ENCODE results near the gene MPG. TPM values are rescaled to one million over a fixed set of nuclear protein-coding genes. Genes with fewer than 3 reads are reported as not detected.
A peak's percentile ranks its signal among the peaks of the same experiment; 100 is the strongest.

MPG gene
- total RNA-seq, 1 donor from 2014 or later = 46.5 TPM

DNA sequence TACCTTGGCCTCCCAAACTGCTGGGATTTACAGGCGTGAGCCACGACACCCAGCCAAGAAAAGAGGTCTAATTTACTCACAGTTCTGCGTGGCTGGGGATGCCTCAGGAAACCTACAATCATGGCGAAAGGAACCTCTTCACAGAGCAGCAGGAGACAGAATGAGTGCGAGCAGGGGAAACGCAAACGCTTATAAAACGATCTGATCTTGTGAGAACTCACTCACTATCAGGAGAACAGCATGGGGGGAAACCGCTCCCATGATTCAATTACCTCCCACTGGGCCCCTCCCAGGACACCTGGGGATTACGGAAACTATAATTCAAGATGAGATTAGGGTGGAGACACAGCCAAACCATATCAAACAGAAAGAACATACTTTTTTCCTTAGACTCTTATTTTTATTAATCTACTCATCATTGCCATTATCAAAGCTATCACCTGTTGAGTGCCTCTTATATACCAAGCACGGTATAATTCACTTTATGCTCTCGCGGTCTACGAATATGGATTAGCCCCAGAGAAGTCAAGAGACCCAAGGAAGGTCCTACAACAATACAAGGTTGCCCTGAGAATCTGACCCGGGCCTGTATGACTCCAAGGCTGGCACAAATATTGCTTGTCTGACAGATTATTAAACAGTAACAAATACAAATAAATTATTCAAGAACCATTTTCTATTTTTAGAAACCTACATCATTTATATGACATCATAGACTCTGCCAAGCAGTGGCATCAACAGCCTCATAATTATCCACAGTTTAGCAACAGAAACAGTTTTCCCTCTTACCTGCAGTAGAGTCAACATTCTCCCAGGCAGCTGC lies 27.0 kb upstream of the MPG start:
- ATAC-seq = no peak

DNA sequence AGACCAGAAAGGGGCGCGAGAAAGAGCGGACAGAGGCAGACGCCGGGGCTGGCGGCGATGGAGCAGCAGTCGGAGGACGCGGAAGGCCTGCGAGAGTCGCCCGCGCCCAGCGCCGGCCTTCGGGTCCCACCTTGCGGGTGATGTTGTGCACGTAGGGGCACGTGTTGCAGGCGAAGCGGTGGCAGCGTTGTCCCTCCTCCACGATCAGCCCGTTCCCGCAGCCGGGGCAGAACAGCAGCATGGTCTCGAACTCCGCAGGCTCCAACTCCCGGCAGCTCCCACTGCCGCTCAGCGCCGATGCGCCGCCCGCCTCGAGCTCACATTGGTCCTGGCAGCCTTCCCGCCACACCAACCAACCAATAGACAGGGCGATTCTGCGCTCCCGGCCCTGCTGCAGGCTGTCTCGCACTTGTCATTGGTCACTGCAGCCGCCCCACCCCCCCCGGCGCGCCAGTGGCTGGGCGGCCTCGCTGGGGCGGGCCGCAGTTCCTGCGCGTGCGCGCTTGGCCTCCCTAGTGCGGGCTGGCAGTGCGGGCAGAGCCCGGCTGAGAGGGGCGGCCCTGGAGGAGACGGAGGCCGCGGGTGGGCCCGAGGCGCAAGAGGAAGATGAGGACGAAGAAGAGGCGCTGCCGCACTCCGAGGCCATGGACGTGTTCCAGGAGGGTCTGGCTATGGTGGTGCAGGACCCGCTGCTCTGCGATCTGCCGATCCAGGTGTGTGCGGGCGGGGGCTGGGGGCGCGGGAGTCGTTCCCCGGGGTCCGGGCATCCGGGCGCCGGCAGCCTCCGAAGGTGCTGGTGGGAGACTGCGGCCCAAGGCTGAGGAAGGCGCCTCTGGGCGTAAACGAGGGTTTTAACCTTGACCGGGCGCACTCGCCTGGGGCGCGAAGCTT lies 24.4 kb upstream of the MPG start, which contains the start of the genes POLR3K and SNRNP25:
POLR3K (minus strand) TSS at position 263 of the 891 bp plus-strand sequence; CDS start at position 241, 22 bp downstream.
SNRNP25 (plus strand) TSS at position 483 of the 891 bp plus-strand sequence; CDS start at position 672, 189 bp downstream.
- ATAC-seq = peak; percentile 99

DNA sequence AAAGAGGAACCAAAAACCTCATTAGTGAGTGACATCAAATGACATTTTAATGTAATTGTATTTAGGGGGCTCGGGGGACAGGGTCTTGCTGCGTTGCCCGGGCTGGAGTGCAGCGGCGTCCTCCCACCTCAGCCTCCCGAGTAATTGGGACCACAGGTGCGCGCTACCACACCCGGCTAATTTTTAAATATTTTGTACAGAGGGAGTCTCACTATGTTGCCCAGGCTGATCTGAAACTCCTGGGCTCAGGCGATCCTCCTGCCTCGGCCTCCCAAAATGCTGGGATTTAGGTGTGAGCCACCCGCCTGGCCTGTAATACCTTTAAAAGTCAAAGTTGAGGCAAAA lies 23.8 kb upstream of the MPG start:
- no peak for ATAC-seq

DNA sequence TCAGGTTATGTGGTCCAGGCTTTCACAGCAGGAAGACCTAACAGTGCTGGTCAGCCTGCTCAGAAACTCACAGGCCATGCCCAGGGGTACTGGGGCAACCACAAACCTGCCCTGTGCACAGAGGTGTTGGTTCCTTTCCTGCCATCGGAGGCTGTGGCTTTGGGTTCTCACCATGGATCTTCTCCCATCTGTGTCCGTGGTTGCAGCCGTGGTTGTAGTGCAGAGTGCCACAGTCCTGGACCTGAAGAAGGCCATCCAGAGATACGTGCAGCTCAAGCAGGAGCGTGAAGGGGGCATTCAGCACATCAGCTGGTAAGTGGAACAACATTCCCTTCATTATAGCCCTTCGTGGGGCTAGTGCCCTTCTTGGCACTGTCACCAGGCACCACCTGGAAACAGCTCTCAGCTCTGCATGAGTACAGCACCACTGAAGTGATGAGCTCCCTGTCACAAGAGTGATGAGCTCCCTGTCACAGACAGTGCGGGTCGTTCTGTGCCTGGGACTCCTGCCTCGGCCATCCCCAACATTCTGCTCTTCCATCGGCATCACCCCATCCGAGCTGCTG lies 22.4 kb upstream of the MPG start:
- no peak for ATAC-seq

DNA sequence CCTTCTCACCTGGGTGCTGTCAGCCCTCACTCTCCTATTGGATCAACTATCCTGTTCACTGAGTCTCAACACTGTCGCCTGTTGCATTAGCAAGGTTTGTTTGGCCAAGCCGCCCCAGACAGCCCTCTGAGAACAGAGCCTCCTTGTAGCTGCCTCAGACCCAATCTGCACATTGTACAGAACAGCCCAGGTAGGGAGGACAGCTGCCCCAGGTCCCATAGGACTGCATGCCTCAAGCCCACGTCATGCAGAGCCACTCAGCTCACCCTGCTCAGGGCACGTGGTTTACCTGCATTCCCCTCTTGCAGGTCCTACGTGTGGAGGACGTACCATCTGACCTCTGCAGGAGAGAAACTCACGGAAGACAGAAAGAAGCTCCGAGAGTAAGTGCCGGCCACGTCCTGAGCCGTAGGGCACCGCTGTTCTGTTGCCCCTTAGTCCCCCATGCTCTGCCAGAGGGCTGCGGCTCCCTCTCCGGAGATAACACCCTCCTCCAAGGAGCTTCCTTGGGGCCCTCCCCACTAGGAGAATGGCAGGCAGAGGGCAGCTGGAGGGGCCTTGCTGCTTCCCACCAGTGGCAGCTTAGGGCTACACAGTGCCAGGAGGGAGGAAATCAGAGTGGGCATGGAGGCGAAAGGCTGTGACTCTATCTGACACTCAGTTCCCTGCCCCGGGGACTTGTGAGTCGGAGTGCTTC lies 21.6 kb upstream of the MPG start:
- ATAC-seq = no peak

DNA sequence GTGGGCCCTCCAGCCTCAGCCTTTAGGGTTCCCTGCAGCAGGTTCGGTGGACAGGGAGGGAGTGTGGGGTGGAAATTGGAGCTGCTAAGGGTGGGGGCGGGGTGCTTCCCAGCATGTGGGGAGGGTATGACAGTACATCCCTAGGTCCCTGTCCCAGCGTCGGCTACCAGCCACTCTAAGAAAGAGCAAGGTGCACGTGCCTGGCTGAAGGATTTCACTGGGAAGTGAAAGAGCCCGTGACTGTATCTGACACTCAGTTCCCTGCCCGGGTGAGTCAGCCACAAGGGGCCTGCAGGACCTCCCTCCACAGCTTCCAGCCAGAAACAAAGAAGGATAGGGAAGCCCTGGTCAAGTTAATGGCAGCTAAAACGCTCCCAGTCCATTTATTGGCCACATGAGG lies 20.3 kb upstream of the MPG start:
- ATAC-seq = no peak

DNA sequence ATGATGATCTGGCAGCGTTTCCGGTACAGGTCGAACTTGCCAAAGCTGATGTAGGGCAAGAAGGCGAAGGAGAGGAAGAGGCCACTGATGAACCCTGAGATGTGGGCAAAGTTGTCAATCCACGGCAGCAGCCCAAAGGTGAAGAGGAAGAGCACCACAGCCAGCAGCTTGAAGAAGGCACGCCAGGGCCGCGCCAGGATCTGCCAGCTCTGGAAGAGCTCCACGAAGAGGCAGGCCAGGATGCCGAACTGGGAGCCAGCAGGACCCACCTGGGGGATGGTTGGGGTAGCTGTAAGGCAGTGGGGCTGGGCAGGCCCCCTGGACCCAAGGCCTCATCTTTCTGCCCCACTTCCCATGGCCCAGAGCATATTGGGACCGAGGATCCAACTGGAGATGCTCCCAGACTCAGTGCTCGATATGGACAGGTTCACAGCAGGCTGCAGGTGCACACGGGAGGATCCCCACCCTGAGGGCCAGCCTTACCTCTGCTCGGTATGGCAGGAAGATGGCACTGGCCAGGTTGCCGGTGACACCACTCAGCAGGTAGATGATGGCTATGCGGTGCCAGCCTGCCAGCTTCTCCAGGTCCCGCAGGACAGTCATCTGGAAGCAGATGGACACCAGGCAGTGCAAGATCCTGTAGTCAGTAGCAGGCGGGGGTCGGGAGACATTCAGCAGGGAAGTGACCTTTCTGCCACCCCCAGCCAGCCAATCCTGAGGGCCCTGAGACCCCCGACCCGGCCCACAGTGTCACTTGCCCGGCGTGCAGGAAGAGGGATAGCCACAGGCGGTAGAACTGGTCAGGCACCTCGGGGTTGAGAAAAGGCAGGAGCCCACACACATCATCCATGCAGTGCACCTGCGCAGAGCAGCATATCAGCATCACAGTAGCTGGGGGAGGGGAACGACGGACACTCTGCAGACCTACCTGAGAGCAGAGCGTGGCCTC lies 19.3 kb upstream of the MPG start:
- no peak for ATAC-seq

DNA sequence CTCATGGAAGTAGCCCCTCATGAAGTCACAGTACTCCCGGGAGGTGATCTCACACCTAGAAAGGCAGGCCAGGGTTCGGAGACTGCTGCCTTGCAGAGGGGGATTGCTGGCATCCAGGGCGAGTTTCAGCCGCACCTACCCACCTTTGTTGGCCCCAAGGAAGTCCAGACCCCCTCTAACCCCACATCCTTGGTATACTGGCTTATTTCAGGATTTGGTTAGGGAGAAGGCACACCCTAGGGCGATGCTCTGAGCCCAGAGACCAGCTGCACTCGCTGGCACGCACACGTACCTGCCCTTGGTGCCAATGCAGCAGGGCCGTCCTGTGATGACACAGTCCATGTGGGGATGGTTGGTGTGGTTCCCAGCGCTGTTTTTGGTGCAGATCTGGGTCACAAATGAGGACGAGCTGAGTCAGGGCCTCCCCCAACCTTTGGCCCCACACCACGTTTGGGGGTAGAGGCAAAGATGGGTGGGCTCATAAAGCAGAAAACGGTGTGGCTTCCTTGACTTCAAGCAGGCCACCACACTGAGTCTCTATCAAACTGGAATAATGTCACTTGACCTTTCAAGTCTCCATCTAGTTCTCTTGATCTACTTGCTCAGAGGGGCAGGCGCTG lies 18.5 kb upstream of the MPG start:
- ATAC-seq = no peak

DNA sequence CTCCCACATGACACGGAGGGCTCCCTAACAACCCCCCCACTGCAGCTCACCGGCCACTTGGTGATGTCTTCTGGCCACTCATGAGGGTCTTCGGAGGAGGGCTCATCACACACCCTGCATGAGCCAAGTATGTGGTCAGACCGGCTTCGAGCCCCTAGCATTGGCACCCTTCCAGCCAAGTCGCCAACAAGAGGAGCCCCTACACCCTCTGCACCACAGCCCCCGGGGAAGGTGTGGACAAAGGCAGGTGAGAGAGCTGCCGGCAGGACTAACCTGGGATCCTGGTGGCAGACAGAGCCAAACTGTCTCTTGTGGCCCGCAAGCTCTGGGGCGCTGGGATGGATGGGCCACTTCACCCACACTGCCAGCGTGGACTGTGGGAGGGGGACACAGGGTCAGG lies 17.9 kb upstream of the MPG start:
- ATAC-seq = no peak

DNA sequence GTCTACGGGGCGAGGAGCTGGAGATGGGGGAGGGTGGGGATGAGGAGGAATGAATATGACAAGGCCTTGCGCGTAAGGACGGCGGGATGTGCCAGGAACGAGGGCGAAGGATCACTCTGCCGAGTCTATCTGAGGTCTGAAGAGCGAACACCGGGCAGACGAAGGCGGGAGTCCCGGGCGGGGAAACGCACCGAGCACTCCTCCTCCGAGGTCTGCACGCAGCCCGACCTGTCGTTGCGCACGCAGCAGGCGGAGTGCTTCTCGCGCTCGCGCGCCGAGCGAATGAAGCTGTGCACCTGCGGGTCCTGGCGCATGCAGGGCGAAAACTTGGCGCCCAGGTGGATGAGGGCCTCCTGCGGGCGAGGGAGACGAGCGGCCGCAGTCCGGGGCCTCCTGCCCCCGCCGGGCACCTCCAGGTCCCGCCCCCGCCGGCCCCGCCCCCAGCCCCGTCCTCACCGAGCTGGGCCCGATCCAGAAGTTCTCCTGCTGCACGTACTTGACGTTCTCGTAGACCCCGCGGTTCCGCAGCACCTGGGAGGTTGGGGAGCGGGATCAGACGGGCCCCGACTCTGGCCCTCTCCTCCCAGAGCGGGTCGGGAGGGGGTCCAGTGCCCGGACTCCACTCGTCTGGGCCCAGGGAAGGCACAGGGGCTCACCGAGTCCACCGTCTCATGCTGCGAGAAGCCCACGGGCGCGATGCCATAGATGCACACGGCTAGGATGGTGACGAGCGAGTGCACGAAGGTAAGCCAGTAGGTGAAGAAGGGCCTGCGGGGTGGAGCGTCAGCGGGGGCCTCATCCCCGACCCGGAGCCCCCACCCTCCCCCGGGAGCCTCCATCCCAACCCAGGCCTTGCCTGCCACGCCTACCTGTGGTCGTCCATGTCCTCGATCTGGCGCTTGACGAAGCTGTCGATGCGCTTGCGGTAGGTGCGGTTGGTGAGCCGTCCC lies 16.8 kb upstream of the MPG start:
- ATAC-seq = no peak

DNA sequence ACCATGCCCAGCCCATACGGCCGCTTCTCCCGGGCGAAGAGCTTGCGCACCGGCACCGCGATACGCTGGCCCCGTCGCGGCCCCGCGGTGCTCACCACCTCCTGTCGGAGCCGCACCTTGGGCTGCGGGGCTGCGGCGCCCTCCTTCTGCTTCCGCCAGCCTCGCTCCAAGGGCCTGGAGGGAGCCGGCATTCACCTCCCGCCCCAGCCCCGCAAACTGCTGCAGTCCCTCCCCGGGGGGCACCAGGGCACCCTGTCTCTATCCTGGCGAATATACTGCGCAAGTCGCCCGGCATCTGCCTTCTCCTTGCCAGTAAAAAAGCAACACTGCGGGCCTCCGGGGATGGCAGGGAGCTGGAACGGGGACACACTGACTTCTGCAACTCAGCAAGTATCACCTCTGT lies 16.1 kb upstream of the MPG start:
- ATAC-seq = no peak

DNA sequence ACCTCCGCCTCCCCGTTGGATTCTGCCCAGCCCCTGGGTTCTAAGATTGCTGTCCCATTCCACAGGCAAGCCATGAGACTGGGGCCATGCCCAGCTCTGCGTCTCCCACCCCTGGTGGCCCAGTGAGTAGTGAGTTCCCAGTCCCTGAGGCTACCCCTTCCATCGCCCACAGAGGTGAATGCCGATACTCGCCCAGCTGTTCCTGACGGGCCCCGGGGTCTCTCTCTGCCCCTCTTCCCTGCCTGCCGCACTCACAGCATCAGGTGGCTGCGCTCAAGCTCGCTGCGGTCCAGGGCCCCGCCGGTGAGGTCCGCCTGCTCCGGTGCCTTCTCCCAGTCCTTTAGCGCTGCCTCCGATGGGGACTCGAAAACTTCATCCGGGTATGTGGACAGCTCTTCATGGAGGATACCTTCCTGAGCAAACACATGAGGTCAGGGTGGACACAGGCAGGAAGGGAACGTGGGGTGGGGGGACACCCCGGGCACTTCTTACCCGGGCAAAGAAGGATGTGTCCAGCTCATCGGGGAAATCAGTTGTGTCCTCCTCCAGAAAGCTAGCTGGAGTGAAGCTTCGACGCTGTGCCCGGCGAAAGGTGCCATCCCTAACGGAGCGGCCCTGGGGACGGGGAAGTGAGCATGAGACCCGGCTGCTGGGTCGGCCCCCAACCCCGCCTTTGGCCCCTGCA lies 15.6 kb upstream of the MPG start:
- no peak for ATAC-seq

DNA sequence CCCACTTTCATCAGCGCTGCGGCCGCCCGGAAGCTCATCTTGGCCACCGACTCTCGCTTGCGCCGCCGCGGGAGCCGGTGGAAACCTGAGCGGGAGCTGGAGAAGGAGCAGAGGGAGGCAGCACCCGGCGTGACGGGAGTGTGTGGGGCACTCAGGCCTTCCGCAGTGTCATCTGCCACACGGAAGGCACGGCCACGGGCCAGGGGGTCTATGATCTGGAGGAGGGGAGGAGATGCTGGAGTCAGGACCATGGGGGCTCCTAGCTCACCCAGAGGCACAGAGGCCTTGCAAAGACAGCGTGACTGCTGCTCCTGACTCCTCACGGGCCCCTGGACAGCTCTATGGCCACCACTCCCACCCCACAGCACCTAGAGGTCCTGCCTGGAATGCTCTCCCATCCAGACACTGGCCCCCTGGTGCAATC lies 15.0 kb upstream of the MPG start:
- ATAC-seq = no peak

DNA sequence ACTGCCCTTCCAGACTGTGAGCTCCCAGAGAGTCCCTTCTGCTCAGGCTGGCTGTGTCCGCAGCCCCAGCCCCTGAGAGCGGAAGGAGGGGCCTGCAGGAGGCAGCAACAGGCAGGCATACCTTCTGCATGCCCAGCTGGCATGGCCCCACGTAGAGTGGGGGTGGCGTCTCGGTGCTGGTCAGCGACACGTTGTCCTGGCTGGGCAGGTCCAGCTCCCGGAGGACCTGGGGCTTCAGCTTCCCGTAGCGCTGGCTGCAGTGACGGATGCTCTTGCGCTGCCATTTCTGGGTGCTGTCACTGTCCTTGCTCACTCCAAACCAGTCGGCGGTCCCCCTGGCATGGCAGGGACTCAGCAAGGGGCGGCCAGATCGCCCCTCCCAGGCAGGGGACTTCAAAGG lies 14.6 kb upstream of the MPG start:
- no peak for ATAC-seq

DNA sequence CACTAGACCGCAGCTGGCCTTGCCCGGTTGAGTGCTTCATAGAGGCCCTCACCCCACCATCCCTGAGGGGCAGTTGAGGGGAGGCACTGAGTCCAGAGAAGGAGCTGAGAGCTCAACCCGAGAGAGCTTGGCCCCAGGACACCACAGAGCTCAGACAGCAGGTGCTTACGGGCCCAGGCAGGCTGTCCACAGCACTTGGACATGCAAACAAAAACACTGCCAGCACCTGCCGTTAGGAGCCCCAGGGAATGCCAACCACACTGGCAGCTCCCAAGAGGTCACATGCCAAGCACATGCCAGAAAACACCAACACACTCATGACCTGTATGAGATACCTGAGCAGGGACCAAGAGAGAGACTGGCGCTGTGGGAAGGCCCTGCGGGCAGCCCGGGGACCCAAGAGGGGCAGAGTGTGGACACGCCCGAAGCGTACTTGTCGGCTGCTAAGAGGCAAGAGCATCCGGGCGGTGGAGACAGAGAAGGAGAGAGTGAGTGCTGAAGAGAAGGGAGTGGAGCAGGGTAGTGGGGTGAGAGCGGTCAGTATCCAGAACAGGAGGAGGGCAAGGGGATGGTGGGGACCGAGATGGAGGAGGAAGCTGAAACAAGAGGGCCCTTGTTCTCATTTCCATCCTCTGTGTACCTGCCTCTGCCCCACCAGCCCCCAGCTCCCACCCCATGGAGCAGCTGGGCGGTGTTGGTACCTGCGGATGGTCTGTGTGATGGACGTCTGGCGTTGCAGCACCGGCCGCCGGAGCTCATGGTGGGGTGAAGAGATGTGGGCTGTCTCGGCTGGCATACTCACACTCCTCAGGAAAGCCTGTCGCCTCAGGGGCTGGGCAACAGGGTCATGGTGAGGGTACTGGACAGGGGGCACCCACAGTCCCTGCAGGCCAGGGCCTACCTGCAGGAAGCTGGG lies 13.8 kb upstream of the MPG start:
- ATAC-seq = no peak

DNA sequence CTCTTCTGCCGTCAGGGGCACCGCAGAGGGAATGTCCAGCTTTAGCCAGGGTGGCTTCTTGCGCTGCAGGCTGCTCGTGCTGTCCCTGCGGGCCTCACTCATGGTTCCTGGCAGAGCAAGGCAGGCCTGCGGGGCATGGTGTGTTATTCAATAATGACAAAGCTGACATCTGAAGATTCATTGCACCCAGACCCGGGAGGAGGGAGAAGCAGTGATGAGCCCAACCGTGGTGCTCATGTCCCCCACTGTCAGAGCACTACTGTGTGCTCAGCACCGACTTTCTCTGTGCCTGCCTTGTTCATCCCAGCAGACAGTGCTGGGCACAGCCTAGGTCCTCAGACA lies 13.1 kb upstream of the MPG start:
- no peak for ATAC-seq

DNA sequence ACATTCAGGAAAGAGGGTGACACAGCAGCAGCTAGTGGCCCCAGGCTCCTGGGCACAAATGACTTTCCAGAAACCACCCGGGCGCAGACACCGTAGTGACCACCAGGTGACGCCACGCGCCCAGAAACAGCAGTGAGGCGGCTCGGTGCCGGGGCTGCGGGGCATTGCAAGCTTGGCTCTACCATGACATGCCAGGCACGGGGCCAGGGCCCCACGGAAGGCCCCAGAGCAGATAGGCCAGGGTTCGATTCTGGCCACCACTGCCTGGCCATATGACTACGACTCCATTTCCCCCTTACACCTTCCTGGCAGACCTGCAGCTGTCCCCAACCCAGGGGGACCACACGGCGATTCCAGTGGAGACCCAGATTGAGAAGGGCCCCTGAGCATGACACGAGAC lies 12.3 kb upstream of the MPG start:
- peak; percentile 75 for ATAC-seq

Data from esophagus mucosa (tissue), 1 donor.